ENCODE measurements around the gene ZNF740. TPM values are rescaled to one million over a fixed set of nuclear protein-coding genes. Genes with fewer than 3 reads are reported as not detected.

The ZNF740 gene
- total RNA-seq, 1 experiment from 2014 or later: 49.7 TPM

GRCh38 chr12:53207042-53207441 lies 26.5 kb downstream of the ZNF740 start, which contains the start of gene ITGB7 (continued):
- TF ChIP-seq ZBTB33 (IDR thresholded peaks at IDR 0.05; ENCODE audit: extremely low read depth, insufficient replicate concordance, low read length) (no peak), ZNF274 (IDR thresholded peaks at IDR 0.05; ENCODE audit: low read depth, low read length) (no peak), YY1 (IDR thresholded peaks at IDR 0.05; ENCODE audit: extremely low read depth, insufficient replicate concordance, low read depth, low read length) (no peak), FOSL1 (IDR thresholded peaks at IDR 0.05; ENCODE audit: low read depth) (no peak)
- TF ChIP-seq, protein P1, sequence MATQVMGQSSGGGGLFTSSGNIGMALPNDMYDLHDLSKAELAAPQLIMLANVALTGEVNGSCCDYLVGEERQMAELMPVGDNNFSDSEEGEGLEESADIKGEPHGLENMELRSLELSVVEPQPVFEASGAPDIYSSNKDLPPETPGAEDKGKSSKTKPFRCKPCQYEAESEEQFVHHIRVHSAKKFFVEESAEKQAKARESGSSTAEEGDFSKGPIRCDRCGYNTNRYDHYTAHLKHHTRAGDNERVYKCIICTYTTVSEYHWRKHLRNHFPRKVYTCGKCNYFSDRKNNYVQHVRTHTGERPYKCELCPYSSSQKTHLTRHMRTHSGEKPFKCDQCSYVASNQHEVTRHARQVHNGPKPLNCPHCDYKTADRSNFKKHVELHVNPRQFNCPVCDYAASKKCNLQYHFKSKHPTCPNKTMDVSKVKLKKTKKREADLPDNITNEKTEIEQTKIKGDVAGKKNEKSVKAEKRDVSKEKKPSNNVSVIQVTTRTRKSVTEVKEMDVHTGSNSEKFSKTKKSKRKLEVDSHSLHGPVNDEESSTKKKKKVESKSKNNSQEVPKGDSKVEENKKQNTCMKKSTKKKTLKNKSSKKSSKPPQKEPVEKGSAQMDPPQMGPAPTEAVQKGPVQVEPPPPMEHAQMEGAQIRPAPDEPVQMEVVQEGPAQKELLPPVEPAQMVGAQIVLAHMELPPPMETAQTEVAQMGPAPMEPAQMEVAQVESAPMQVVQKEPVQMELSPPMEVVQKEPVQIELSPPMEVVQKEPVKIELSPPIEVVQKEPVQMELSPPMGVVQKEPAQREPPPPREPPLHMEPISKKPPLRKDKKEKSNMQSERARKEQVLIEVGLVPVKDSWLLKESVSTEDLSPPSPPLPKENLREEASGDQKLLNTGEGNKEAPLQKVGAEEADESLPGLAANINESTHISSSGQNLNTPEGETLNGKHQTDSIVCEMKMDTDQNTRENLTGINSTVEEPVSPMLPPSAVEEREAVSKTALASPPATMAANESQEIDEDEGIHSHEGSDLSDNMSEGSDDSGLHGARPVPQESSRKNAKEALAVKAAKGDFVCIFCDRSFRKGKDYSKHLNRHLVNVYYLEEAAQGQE (IDR thresholded peaks at IDR 0.05; ENCODE audit: low read depth): no peak

DNA sequence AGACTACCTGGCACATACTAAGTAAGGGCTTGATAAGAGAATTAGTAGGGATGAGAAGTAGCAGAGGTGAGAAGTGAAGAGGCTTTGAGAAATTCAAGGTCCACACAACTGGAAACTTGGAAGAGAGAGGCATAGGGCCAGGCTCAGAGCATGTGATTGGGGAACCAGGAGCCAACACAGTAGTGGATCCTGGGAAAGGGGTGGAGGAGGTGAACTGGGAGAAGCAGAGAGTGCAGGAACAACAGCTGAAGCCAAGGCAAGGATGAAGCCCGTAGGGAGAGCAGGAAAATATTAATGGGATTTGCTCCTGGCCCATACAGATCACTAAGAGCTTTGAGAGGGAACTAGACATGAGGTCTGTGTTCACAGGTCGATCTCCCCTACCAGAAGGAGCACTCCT lies 27.9 kb downstream of the ZNF740 start:
- Histone ChIP-seq H3K4me3 (replicated peaks in 1 of 2; ENCODE audit: low read depth in 1 of 2, low read length in 2 of 2) (no peak overlapping the region), H4K20me1 (ENCODE audit: insufficient read depth) (no peaks in the 10 kb centered on the region), H3K79me2 (ENCODE audit: insufficient read depth, low read length) (no peaks in the 10 kb centered on the region), H3K27ac (ENCODE audit: low read depth, low read length) (no peak overlapping the region), H2AFZ (ENCODE audit: low read depth, low read length, poor library complexity, severe bottlenecking) (no peak overlapping the region), H3K9me3 (ENCODE audit: control insufficient read depth in 1 of 2, insufficient read depth in 1 of 2, low read depth in 1 of 2, low read length in 2 of 2) (no peaks in the 10 kb centered on the region), H3K9ac (ENCODE audit: low read length) (no peak overlapping the region), H3K4me1 (ENCODE audit: control insufficient read depth in 1 of 2, insufficient read depth in 2 of 2, low read length in 2 of 2) (peaks cover 7 to 13% of the 10 kb centered on the region in 2 experiments; a peak in 3 of 4 replicates), H3K36me3 (ENCODE audit: control insufficient read depth in 1 of 2, insufficient read depth in 2 of 2, low read length in 2 of 2) (peaks cover 9 to 23% of the 10 kb centered on the region in 2 experiments), H3K9me2 (ENCODE audit: insufficient read depth) (no peaks in the 10 kb centered on the region), H3K4me2 (ENCODE audit: low read length) (no peak overlapping the region), H3K27me3 (ENCODE audit: insufficient read depth, low read length) (no peaks in the 10 kb centered on the region)
- RAD21 ChIA-PET (ENCODE audit: low non-redundant PET in 1 of 2, low total read pairs in 2 of 2, uncharacterized antibody in 2 of 2, unreplicated experiment in 2 of 2): no interaction called here
- no TSS peak for BruUV-seq (replicated peaks)
- TF ChIP-seq SIN3A (IDR thresholded peaks at IDR 0.05; ENCODE audit: low read depth) (no peak), POLR2AphosphoS5 (IDR thresholded peaks at IDR 0.05; ENCODE audit: low read depth, low read length) (no peak), JUND (IDR thresholded peaks at IDR 0.05) (no peak), EZH2phosphoT487 (IDR thresholded peaks at IDR 0.05; ENCODE audit: borderline replicate concordance) (no peak)
- TF ChIP-seq, protein P1 (IDR thresholded peaks at IDR 0.05; ENCODE audit: low read depth): no peak
- DNase-seq (ENCODE audit: low read depth, low spot score) (no peak), ATAC-seq (no peak)
- intact Hi-C loops (cut with micrococcal nuclease): no loop called here
- POLR2A ChIA-PET: interaction anchor here (1.3 kb wide), 1 partner anchor 11 kb away, joined by 3 read pairs; no protein-coding TSS in a partner anchor
- CTCF ChIA-PET: interaction anchor here (1.0 to 1.3 kb wide), 2 partner anchors 11 to 18 kb away, joined by 3 to 4 read pairs; no protein-coding TSS in a partner anchor
